Smooth muscle cell (in vitro differentiated cells): Measurements from ENCODE around the gene TRIM34. TPM values are rescaled to one million over a fixed set of nuclear protein-coding genes. Genes with fewer than 3 reads are reported as not detected.
A peak's percentile ranks its signal among the peaks of the same experiment; 100 is the strongest.

Experiments used
- DNase-seq: peaks from one replicate; lab custom pipeline; 2025; ENCODE audit not compliant: unreplicated experiment; lab: John Stamatoyannopoulos, UW
- H2AFZ ChIP-seq: fragments of 200-600 bp; sonication (generic); 2 replicates; pipeline ENCODE4 v1.6.0; 2016; ENCODE audit warnings: antibody characterized with exemption, low read depth, mild to moderate bottlenecking
- H3F3A ChIP-seq: fragments of 200-600 bp; sonication (generic); 2 replicates; pipeline ENCODE4 v1.6.0; 2017; ENCODE audit warnings: antibody characterized with exemption, low read depth
- H3K27ac ChIP-seq: fragments of 200-600 bp; sonication (generic); 2 replicates; pipeline ENCODE4 v1.5.1; 2016; ENCODE audit warnings: low read depth, mild to moderate bottlenecking
- H3K27me3 ChIP-seq: fragments of 200-600 bp; sonication (generic); 2 replicates; pipeline ENCODE4 v1.6.1; 2016; ENCODE audit warnings: low read depth, mild to moderate bottlenecking
- H3K36me3 ChIP-seq: fragments of 200-600 bp; sonication (generic); 2 replicates; pipeline ENCODE4 v1.5.1; 2016; ENCODE audit warnings: low read depth
- H3K4me1 ChIP-seq: fragments of 200-600 bp; sonication (generic); 2 replicates; pipeline ENCODE4 v1.5.1; 2016; ENCODE audit warnings: low read depth
- H3K4me2 ChIP-seq: fragments of 200-600 bp; sonication (generic); 2 replicates; pipeline ENCODE4 v1.6.0; 2016; ENCODE audit warnings: mild to moderate bottlenecking
- H3K4me3 ChIP-seq: fragments of 200-600 bp; sonication (generic); 2 replicates; pipeline ENCODE4 v1.5.1; 2016; ENCODE audit warnings: mild to moderate bottlenecking
- H3K79me2 ChIP-seq: fragments of 200-600 bp; sonication (generic); 2 replicates; pipeline ENCODE4 v1.6.0; 2016; ENCODE audit warnings: low read depth, mild to moderate bottlenecking
- H3K9ac ChIP-seq: fragments of 200-600 bp; sonication (generic); 2 replicates; pipeline ENCODE4 v1.6.0; 2016; ENCODE audit warnings: low read depth
- H3K9me3 ChIP-seq: fragments of 200-600 bp; sonication (generic); replicated peaks from 2 replicates; pipeline ENCODE4 v1.5.1; 2016; ENCODE audit warnings: low read depth
- H4K20me1 ChIP-seq: fragments of 200-600 bp; sonication (generic); 2 replicates; pipeline ENCODE4 v1.6.0; 2016; ENCODE audit warnings: low read depth
- WGBS: methylation state at CpG from one replicate; pipeline ENCODE4 v1.1.7; 2016; ENCODE audit warnings: low lambda C conversion rate; 5-methylcytosine and 5-hydroxymethylcytosine counted together
- polyA plus RNA-seq: library from polyadenylated mRNA; unstranded; fragments of >200 nt; fragmentation: Nextera tagmentation; extraction: Ambion mirVana; gene quantifications from 2 replicates; pipeline ENCODE4 v1.2.1, GENCODE V29; 2016
- total RNA-seq: library from RNA; depleted of rRNA; stranded (reverse); fragments of >200 nt; gene quantifications from 2 replicates; pipeline ENCODE4 v1.2.3, GENCODE V29; 2014
- TF ChIP-seq, protein P1 (sequence below): fragments of 200-600 bp; sonication (generic); IDR thresholded peaks from 2 replicates; pipeline ENCODE4 v1.5.1; 2017; ENCODE audit warnings: borderline replicate concordance, mild to moderate bottlenecking, antibody characterized with exemption; ENCODE audit not compliant: insufficient read depth, poor library complexity, severe bottlenecking

Gene TRIM34
- total and polyA plus RNA-seq, 2 experiments from 2014 or later: 4.1 to 6.7 TPM

DNA sequence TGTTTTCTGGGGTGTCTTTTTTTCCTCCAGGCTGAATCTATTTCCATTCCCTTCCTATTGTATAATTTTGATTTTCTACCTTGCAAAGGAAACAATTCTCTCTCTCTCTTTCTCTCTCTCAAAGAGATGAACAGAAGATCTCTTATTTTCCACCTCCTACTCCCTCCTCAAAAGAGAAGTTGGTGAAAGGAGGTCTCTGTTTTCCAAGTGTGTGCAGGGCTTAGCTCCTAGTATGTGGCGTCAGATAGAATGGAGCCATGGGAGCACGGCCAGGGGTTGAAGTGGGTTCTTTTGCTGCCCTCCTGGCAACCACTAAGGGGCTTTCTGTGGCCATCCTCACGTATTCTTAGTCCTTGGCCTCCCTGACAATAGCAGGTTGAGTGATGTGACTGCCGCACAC is 480 bp downstream of the TRIM34 start:
- Histone ChIP-seq H3K9me3 (no peaks in the 10 kb centered on the region), H3K4me1 (peaks cover 8% of the 10 kb centered on the region), H3F3A (peaks cover 12% of the 10 kb centered on the region), H2AFZ (peak overlapping the region; percentile 91), H4K20me1 (no peaks in the 10 kb centered on the region), H3K36me3 (no peaks in the 10 kb centered on the region), H3K27ac (no peak overlapping the region), H3K4me2 (peak overlapping the region; percentile 85), H3K27me3 (no peaks in the 10 kb centered on the region), H3K4me3 (peak overlapping the region; percentile 64), H3K9ac (peak overlapping the region; percentile 13), H3K79me2 (no peaks in the 10 kb centered on the region)
- WGBS: 61% methylated on average over 4 of the region's 4 CpGs
- no peak for DNase-seq
- TF ChIP-seq, protein P1, sequence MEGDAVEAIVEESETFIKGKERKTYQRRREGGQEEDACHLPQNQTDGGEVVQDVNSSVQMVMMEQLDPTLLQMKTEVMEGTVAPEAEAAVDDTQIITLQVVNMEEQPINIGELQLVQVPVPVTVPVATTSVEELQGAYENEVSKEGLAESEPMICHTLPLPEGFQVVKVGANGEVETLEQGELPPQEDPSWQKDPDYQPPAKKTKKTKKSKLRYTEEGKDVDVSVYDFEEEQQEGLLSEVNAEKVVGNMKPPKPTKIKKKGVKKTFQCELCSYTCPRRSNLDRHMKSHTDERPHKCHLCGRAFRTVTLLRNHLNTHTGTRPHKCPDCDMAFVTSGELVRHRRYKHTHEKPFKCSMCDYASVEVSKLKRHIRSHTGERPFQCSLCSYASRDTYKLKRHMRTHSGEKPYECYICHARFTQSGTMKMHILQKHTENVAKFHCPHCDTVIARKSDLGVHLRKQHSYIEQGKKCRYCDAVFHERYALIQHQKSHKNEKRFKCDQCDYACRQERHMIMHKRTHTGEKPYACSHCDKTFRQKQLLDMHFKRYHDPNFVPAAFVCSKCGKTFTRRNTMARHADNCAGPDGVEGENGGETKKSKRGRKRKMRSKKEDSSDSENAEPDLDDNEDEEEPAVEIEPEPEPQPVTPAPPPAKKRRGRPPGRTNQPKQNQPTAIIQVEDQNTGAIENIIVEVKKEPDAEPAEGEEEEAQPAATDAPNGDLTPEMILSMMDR: no peak

DNA sequence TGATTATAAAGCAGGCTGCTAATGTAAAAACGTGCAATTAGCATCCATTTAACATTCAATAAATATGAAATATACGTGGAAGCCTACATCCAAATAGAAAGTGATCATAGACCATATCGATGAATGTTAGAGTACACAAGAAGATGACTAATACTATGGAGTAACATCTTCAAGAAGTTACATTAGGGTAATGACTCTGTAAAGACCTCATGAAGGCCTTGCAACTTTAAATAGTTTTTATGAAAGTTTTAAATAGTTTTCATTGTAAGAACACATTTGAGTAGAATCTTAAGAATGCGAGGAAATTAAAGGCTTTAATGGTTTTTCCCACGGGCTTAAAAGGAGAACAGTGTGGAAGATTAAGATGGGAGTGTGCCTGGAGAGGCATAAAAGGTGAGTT is 1.4 kb downstream of the TRIM34 start:
- H2AFZ ChIP-seq: no peak overlapping the region
- H3K9me3 ChIP-seq: no peaks in the 10 kb centered on the region
- TF ChIP-seq, protein P1: no peak
- no peak overlapping the region for H3K27ac ChIP-seq
- H3K4me1 ChIP-seq: peaks cover 6% of the 10 kb centered on the region
- H4K20me1 ChIP-seq: no peaks in the 10 kb centered on the region
- peaks cover 7% of the 10 kb centered on the region for H3F3A ChIP-seq
- no peaks in the 10 kb centered on the region for H3K79me2 ChIP-seq
- no peaks in the 10 kb centered on the region for H3K36me3 ChIP-seq
- no peaks in the 10 kb centered on the region for H3K27me3 ChIP-seq
- H3K4me3 ChIP-seq: no peak overlapping the region
- peak overlapping the region; percentile 85 for H3K4me2 ChIP-seq
- 70% methylated on average over 5 of the region's 5 CpGs for WGBS
- no peak for DNase-seq
- no peak overlapping the region for H3K9ac ChIP-seq

DNA sequence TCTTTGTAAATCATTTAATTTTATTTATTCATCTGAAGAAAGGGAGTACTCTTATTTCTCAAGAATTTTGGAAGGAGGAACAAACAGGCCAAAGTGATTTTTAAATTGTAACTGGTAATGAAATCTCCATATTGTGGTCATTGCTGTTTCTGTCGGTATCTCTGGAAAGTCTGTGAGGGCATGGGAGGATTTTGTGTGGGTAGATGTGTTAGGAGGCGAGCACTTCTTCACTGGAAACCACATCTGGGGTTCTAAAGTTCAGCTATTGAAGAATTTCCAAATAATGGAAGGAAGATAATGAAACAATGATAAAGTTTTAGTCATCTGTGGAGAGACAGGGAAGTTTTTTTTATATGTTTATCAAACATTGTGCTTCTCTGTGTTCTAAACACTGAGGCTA is 6.6 kb downstream of the TRIM34 start:
- Histone ChIP-seq H3K4me1 (no peaks in the 10 kb centered on the region), H4K20me1 (no peaks in the 10 kb centered on the region), H3K27ac (no peak overlapping the region), H3K4me3 (no peak overlapping the region), H3K36me3 (no peaks in the 10 kb centered on the region), H3K4me2 (peak overlapping the region; percentile 12), H3K27me3 (no peaks in the 10 kb centered on the region), H3F3A (no peaks in the 10 kb centered on the region), H2AFZ (no peak overlapping the region), H3K9ac (no peak overlapping the region), H3K79me2 (no peaks in the 10 kb centered on the region), H3K9me3 (no peaks in the 10 kb centered on the region)
- WGBS: 51% methylated on average over 2 of the region's 2 CpGs
- TF ChIP-seq, protein P1: no peak
- DNase-seq: no peak

DNA sequence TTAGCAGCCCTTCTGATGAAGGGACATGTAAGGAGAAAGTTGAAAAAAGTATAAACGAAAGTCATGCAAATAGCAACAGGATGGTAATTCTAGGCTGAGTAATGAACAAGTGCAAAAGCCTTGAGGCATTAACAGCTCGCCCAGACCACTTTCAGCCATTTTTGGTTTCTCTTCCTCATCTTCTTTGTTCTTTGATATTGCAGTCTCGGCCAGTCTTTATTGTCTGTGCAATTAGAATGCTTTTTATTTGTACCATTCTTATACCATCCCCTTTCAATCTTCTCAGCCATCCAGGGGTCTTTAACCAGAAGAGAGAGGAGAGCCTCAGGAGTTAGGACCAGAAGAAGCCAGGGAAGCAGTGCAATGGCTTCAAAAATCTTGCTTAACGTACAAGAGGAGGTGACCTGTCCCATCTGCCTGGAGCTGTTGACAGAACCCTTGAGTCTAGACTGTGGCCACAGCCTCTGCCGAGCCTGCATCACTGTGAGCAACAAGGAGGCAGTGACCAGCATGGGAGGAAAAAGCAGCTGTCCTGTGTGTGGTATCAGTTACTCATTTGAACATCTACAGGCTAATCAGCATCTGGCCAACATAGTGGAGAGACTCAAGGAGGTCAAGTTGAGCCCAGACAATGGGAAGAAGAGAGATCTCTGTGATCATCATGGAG is 7.3 kb downstream of the TRIM34 start:
- H3K9ac ChIP-seq: no peak overlapping the region
- no peak for DNase-seq
- H4K20me1 ChIP-seq: no peaks in the 10 kb centered on the region
- H3K4me2 ChIP-seq: peak overlapping the region; percentile 12
- H3F3A ChIP-seq: no peaks in the 10 kb centered on the region
- no peaks in the 10 kb centered on the region for H3K27me3 ChIP-seq
- no peaks in the 10 kb centered on the region for H3K4me1 ChIP-seq
- no peak overlapping the region for H3K4me3 ChIP-seq
- no peaks in the 10 kb centered on the region for H3K36me3 ChIP-seq
- TF ChIP-seq, protein P1: no peak
- H3K9me3 ChIP-seq: no peaks in the 10 kb centered on the region
- 72% methylated on average over 5 of the region's 5 CpGs for WGBS
- H3K79me2 ChIP-seq: no peaks in the 10 kb centered on the region
- H3K27ac ChIP-seq: no peak overlapping the region
- no peak overlapping the region for H2AFZ ChIP-seq
